SK-N-MC (cell line): ENCODE data around the gene PTPN4.

Experiments
- EZH2 ChIP-seq: fragments of 200-600 bp; sonication (generic); IDR thresholded peaks from one replicate; pipeline ENCODE4 v1.6.1; 2017; ENCODE audit warnings: antibody characterized with exemption
- FOXP2 ChIP-seq: optimal IDR thresholded peaks from 2 replicates; pipeline ENCODE3; 2011; ENCODE audit warnings: mild to moderate bottlenecking, moderate library complexity; ENCODE audit not compliant: insufficient read depth; ENCODE audit errors: extremely low read length, control extremely low read depth
- POLR2AphosphoS5 ChIP-seq: IDR thresholded peaks from 2 replicates; pipeline ENCODE4 v1.6.1; 2012; ENCODE audit warnings: mild to moderate bottlenecking, low read depth, low read length, borderline replicate concordance

GRCh38 chr2:119941388-119941787 lies 181.7 kb downstream of the PTPN4 start:
- TF ChIP-seq POLR2AphosphoS5, result no peak
- no peak for TF ChIP-seq EZH2
- no peak for TF ChIP-seq FOXP2
